ENCODE measurements around the gene LAMA3.

LAMA3 gene

DNA sequence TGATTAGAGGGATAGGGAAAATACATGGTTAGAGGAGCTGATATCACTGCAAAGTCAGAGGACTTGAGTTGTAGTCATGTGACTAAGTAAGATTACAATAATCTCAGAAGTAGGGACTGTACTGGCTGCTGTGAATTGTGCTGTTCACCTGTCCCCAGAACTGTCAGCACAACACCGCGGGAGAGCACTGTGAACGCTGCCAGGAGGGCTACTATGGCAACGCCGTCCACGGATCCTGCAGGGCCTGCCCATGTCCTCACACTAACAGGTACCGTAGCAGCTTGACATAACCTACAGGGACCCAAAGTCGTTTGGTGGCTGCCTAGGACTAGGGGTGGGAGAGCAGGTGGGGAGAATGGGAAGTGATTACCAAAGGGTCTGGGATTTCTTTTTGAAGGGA, 192.5 kb downstream of the LAMA3 start:
- H3K27me3 Mint-ChIP-seq: peaks cover 0 to 4% of the 10 kb centered on the region in 2 donors
- peaks cover 0 to 1% of the 10 kb centered on the region in 2 donors for H3K36me3 Mint-ChIP-seq
- no peak overlapping the region for H3K4me3 Mint-ChIP-seq
- no peak for DNase-seq
- H3K4me1 Mint-ChIP-seq: peaks cover 6 to 8% of the 10 kb centered on the region in 2 donors
- no peak for ATAC-seq (replicated peaks)
- H3K27ac Mint-ChIP-seq: no peak overlapping the region
- H3K9me3 Mint-ChIP-seq: no peaks in the 10 kb centered on the region

DNA sequence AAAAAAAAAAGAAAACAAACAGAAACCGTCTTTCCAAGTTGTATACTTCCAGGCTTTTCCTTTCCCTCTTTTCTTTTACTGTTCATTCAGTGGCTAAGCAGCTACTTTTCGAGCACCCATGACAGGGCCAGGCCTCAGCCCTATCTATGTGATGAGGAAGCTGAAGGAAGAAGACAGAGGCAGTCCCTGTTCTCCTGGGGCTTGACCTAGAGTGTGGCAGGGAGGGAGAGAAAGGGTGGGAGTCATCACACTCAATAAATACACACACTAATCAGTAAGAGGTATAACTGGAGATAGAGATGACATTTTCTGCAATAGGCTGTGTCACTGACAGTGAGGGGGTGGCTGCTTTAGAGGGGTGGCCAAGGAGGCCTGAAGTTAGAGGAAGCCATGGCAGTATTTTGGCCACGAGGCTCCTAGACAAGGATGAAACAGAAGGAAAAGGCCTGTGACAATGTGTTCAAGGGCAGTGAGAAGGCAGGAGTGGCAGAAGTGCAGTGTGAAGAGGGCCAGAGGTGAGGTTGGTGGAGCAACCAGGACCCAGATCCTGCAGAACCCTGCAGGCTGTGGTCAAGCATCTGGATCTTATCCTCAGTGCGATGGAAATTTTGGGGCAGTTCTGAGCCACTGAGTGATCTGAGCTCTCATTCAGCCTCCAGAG, 193.5 kb downstream of the LAMA3 start:
- H3K36me3 Mint-ChIP-seq: peaks cover 0 to 1% of the 10 kb centered on the region in 2 donors
- H3K4me3 Mint-ChIP-seq: no peak overlapping the region
- peaks cover 6 to 8% of the 10 kb centered on the region in 2 donors for H3K4me1 Mint-ChIP-seq
- ATAC-seq (replicated peaks) (no peak), DNase-seq (no peak)
- H3K27me3 Mint-ChIP-seq: peaks cover 0 to 4% of the 10 kb centered on the region in 2 donors
- H3K27ac Mint-ChIP-seq: no peak overlapping the region
- H3K9me3 Mint-ChIP-seq: no peaks in the 10 kb centered on the region

DNA sequence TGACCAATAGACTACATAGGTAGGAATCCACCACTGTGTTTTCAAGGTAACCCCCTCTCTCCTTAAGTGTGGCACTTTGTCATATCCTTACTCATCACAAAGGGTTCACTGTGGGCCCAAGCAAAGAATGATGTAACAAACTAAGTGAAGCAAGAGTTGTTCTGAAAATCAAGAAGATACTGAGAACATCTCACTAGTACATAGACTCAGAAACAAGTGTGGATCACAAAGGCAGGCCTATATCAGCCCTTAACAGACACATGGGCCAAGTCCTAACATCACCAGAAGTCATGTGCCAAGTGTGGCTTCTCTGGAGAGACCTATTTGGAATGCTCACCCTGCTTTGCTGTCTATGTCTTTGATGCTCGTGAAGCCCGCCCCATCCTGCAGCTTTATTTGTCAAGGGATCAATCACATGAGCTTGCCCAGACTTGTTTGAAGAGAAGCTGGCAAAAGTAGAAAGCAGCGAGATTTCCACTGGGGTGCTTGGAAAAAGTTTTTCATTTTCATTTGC, 194.1 kb downstream of the LAMA3 start:
- H3K4me1 Mint-ChIP-seq: peaks cover 6 to 8% of the 10 kb centered on the region in 2 donors
- H3K36me3 Mint-ChIP-seq: peaks cover 0 to 1% of the 10 kb centered on the region in 2 donors
- no peak for DNase-seq
- H3K27me3 Mint-ChIP-seq: peaks cover 0 to 4% of the 10 kb centered on the region in 2 donors
- no peak overlapping the region for H3K27ac Mint-ChIP-seq
- H3K4me3 Mint-ChIP-seq: no peak overlapping the region
- no peaks in the 10 kb centered on the region for H3K9me3 Mint-ChIP-seq
- no peak for ATAC-seq (replicated peaks)

DNA sequence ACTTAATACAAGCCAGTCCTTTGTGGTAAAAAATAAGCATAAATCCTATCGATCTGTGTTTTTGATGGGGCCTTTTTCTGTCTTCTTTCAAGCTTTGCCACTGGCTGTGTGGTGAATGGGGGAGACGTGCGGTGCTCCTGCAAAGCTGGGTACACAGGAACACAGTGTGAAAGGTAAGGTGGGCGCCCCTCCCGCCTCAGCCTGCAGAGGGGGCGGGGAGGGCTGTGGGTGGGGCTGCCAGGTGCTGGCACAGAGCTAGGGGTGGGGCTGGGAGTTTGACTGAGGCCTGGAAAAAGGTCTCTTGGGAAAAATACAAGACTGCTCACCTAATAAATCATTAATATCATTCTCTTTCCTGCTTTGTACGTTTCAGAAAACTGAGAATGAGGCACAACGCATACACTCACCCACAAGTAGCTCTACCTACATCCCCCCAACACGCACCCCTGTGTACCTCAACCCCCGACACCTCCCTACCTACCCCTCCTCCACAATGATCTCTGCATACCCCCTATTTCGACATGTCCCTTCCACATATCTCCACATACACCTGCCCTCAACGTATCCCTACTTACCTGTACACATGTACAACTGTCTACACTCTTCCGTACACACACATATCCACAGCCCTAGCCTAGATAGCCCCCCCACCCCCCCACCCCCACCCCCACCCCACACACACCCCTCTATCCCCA, 195.6 kb downstream of the LAMA3 start:
- Mint-ChIP-seq H3K36me3 (no peaks in the 10 kb centered on the region), H3K4me1 (peaks cover 6 to 8% of the 10 kb centered on the region in 2 donors), H3K4me3 (no peak overlapping the region), H3K9me3 (no peaks in the 10 kb centered on the region), H3K27ac (no peak overlapping the region), H3K27me3 (no peaks in the 10 kb centered on the region)
- no peak for ATAC-seq (replicated peaks)
- no peak for DNase-seq

DNA sequence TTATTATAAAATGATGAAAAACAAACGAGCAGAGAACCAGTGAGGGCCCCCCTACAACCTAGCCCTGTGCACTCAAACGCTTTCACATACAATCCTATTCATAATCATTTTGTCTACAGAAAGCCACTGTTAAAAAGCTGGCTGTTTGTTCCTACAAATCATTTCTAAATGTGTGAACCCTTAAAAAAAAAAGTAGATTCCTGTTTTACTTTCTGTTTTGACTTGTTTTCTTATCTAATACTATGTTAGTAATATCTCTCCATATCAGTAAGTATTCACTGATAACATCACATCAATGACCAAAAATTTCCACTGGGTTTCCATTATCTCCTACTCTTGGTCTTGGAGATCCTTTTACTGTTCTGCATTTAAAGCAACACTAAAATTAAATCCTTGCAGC, 196.5 kb downstream of the LAMA3 start:
- H3K4me3 Mint-ChIP-seq: no peak overlapping the region
- H3K27me3 Mint-ChIP-seq: no peaks in the 10 kb centered on the region
- no peaks in the 10 kb centered on the region for H3K36me3 Mint-ChIP-seq
- H3K9me3 Mint-ChIP-seq: no peaks in the 10 kb centered on the region
- no peak overlapping the region for H3K27ac Mint-ChIP-seq
- peaks cover 6 to 8% of the 10 kb centered on the region in 2 donors for H3K4me1 Mint-ChIP-seq
- DNase-seq (no peak), ATAC-seq (replicated peaks) (no peak)

DNA sequence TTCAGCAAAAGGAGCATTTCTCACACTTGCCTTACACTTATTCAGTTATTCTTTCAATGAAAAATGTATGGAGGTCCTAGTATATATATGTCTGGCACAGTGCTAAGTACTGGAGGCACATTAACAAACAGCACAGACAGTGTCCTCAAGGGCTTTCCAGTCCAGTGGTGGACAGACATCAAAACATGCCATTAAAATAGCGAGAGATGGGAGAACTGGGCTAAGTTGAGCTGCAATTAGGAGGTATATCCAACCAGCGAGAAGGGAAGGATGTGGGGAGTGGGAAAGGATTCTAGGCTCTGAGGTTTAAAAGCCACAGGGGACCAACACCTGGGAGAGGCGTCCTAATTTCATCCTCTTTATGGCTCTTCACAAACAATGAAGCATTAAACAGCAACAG, 197.8 kb downstream of the LAMA3 start:
- H3K27me3 Mint-ChIP-seq: no peaks in the 10 kb centered on the region
- no peak overlapping the region for H3K27ac Mint-ChIP-seq
- DNase-seq (no peak), ATAC-seq (replicated peaks) (no peak)
- no peaks in the 10 kb centered on the region for H3K36me3 Mint-ChIP-seq
- H3K4me1 Mint-ChIP-seq: peaks cover 6 to 8% of the 10 kb centered on the region in 2 donors
- H3K9me3 Mint-ChIP-seq: no peaks in the 10 kb centered on the region
- H3K4me3 Mint-ChIP-seq: no peak overlapping the region

DNA sequence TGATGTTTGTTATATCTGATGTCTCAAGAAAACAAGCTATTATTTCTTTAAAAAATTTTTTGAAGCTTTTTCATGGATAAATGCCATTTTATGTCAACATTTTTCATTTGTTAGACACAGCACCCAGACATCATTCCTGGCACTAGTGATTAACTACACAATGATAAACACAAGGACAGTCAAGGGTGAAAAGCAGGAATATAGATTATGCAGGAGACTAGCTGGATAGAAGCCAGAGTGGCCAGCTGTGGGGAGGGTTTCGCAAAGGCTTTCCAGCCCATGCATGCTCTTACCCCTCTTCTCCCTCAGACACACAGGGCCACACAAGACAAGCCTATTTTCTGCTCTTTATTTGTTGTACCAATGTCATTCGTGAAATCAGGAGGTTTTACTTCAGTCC, 198.2 kb downstream of the LAMA3 start:
- Mint-ChIP-seq H3K9me3 (no peaks in the 10 kb centered on the region), H3K27ac (no peak overlapping the region), H3K4me3 (no peak overlapping the region)

DNA sequence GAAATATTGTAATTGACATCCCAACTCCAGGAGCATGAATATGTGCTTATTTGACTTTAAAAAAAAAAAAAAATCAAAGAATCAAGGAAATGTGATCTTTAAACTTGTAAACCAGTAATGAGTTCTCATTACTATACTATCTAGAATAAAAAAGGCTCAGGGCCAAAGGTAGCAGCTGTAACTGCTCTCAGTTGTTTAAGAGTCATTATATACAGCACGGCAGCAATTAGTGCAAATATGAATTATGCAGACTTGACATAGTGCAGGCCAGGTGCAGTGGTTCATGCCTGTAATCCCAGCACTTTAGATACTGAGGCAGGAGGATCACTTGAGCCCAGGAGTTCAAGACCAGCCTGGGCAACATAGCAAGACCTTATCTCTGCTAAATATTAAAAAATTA, 199.6 kb downstream of the LAMA3 start:
- no peak overlapping the region for H3K4me3 Mint-ChIP-seq
- peaks cover 6 to 8% of the 10 kb centered on the region in 2 donors for H3K4me1 Mint-ChIP-seq
- H3K9me3 Mint-ChIP-seq: no peaks in the 10 kb centered on the region
- H3K27me3 Mint-ChIP-seq: no peaks in the 10 kb centered on the region
- DNase-seq (no peak), ATAC-seq (replicated peaks) (no peak)
- H3K27ac Mint-ChIP-seq: no peak overlapping the region
- no peaks in the 10 kb centered on the region for H3K36me3 Mint-ChIP-seq

More for the DNA sequence above, 198.2 kb downstream of the LAMA3 start:
- DNase-seq (no peak), ATAC-seq (replicated peaks) (no peak)
- Mint-ChIP-seq H3K27me3 (no peaks in the 10 kb centered on the region), H3K4me1 (peaks cover 6 to 8% of the 10 kb centered on the region in 2 donors), H3K36me3 (no peaks in the 10 kb centered on the region)

DNA sequence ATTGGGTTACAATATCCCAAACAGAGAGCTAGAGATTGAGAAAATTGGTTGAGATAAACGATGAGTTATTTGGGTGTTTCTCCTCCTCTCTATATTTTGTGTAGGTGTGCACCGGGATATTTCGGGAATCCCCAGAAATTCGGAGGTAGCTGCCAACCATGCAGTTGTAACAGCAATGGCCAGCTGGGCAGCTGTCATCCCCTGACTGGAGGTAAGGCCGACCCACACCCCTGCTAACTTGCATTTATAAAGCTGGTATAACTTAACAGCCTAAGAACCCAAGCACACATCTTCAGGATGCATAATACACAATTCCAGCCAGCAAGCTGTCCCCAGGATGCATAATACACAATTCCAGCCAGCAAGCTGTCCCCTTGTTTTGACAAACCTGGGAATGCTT, 200.7 kb downstream of the LAMA3 start:
- Mint-ChIP-seq H3K4me1 (peaks cover 5% of the 10 kb centered on the region in 2 donors), H3K4me3 (no peak overlapping the region), H3K27ac (no peak overlapping the region), H3K27me3 (no peaks in the 10 kb centered on the region), H3K9me3 (no peaks in the 10 kb centered on the region), H3K36me3 (no peaks in the 10 kb centered on the region)
- DNase-seq (no peak), ATAC-seq (replicated peaks) (no peak)

DNA sequence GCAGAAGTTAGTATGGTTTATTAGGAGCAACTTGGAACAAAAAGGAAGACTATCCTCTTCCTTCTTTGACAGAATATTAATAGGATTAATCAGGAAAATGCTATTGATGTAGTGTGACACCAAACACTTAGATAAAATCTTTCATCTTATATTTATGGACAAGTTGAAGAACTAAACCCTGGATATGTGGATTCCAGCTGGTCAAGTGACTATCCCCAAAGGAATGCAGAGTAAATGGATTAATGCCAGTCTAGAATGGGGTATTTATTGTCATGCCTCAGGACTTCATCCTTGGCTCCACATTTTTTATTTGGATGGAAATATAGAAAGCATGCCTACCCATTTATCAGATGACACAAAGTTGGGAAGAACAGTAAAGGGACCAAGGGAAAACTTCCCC, 201.3 kb downstream of the LAMA3 start:
- DNase-seq: no peak
- ATAC-seq (replicated peaks): no peak
- Mint-ChIP-seq H3K4me1 (peaks cover 0 to 3% of the 10 kb centered on the region in 2 donors), H3K27ac (no peak overlapping the region), H3K9me3 (no peaks in the 10 kb centered on the region), H3K36me3 (no peaks in the 10 kb centered on the region), H3K27me3 (no peaks in the 10 kb centered on the region), H3K4me3 (no peak overlapping the region)

DNA sequence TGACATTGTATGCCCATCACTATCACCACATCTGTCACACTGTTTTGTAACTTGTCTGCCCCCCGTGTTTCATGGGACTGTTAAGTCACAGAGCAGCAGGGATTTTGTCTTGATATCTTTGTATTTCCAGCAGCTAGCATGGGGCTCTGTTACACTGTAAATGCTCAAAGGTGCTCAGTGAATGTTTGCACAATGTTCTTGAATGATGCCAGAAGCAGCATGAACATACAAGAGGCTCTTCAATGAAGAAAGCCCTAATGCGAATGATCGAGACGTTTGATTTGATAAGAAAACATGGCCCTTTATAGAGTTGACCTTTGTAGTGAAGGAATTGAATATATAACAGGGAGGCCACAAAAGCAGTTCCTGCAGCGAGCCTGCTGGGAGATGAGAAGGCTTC, 204.4 kb downstream of the LAMA3 start:
- DNase-seq (no peak), ATAC-seq (replicated peaks) (no peak)
- no peaks in the 10 kb centered on the region for H3K36me3 Mint-ChIP-seq
- no peaks in the 10 kb centered on the region for H3K9me3 Mint-ChIP-seq
- H3K27ac Mint-ChIP-seq: no peak overlapping the region
- no peak overlapping the region for H3K4me3 Mint-ChIP-seq
- no peaks in the 10 kb centered on the region for H3K27me3 Mint-ChIP-seq
- H3K4me1 Mint-ChIP-seq: no peaks in the 10 kb centered on the region

DNA sequence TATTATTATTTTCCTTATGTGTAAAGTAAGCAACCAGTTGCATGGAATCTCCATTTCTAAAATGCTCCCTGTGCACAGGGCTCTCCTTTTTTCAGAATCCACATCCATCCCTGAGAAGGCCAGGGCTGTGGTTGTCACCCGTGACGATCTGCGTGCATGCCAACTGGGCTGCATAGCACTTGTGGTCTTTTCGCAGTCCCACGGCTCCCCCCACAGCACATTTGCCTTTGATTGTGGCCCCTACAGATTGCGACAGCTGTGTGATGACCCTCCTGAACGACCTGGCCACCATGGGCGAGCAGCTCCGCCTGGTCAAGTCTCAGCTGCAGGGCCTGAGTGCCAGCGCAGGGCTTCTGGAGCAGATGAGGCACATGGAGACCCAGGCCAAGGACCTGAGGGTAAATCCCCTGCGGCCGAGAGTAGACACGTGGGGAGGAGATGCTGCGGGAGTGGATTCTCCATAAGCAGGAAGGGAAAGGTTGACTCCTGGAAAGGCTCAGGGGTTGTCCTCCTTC, 205.5 kb downstream of the LAMA3 start:
- no peaks in the 10 kb centered on the region for H3K9me3 Mint-ChIP-seq
- H3K4me3 Mint-ChIP-seq: no peak overlapping the region
- ATAC-seq (replicated peaks): no peak
- H3K27ac Mint-ChIP-seq: no peak overlapping the region
- no peaks in the 10 kb centered on the region for H3K36me3 Mint-ChIP-seq
- H3K4me1 Mint-ChIP-seq: no peaks in the 10 kb centered on the region
- DNase-seq: no peak
- H3K27me3 Mint-ChIP-seq: no peaks in the 10 kb centered on the region

DNA sequence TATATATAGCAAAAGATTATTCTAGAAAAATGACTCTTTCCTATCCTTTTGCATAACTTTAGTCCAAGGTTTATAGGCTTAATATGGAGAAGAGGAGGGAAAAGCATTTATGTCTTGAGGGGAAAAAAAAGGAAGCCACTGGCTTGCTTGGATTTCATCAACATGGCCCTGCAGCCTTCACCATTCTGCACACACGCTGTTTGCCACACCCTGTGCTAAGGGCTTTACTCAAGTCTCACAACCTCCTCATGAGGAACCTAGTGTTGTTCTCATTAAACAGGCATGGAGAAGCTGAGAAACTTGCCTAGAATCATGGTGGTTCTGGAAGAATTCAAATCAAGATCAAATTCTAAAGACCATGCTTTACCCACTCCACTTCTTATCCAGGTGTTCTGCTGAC, 208.0 kb downstream of the LAMA3 start:
- Mint-ChIP-seq H3K4me1 (peaks cover 0 to 3% of the 10 kb centered on the region in 2 donors), H3K27ac (no peak overlapping the region), H3K4me3 (no peak overlapping the region), H3K27me3 (no peaks in the 10 kb centered on the region), H3K36me3 (no peaks in the 10 kb centered on the region), H3K9me3 (no peaks in the 10 kb centered on the region)
- DNase-seq (no peak), ATAC-seq (replicated peaks) (no peak)

DNA sequence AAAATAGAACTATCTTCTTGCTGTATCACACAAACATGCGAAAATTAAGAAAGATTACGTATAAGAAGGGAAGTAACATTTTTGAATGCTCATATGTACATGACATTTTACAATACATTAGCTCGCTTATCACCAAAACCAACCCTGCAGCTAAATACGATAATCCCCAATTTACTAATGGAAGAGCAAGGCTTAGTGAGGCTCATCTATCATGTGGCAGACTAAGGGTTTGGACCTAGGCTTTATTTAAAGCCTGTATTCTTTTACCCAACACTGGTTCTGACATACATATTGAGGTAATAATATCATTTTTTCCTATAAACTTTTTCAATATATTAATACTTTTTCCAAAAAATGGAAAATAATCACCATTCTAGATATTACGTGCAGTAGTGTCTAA, 208.5 kb downstream of the LAMA3 start:
- no peak overlapping the region for H3K4me3 Mint-ChIP-seq
- H3K27me3 Mint-ChIP-seq: no peaks in the 10 kb centered on the region
- ATAC-seq (replicated peaks) (no peak), DNase-seq (no peak)
- H3K36me3 Mint-ChIP-seq: no peaks in the 10 kb centered on the region
- no peak overlapping the region for H3K27ac Mint-ChIP-seq
- peaks cover 0 to 3% of the 10 kb centered on the region in 2 donors for H3K4me1 Mint-ChIP-seq
- no peaks in the 10 kb centered on the region for H3K9me3 Mint-ChIP-seq

DNA sequence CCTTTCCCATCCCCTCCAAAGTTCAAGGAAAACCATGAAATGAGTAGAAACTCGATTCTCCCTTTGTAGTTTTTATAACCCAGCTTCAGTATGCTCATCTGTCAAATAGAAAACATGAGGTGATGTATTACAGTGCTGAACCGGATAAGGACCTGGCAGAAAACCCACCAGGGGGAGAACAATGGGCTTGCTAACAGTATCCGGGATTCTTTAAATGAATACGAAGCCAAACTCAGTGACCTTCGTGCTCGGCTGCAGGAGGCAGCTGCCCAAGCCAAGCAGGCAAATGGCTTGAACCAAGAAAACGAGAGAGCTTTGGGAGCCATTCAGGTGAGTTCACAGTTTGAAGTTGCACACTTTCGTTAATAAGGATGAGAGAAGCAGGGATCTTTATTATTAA, 211.7 kb downstream of the LAMA3 start:
- Mint-ChIP-seq H3K4me3 (no peak overlapping the region), H3K27ac (no peak overlapping the region), H3K36me3 (no peaks in the 10 kb centered on the region), H3K4me1 (peaks cover 0 to 3% of the 10 kb centered on the region in 2 donors), H3K9me3 (no peaks in the 10 kb centered on the region), H3K27me3 (no peaks in the 10 kb centered on the region)
- DNase-seq (no peak), ATAC-seq (replicated peaks) (no peak)

Data from stimulated activated naive B cell treated with anti-CD40 and anti-IgM and Interleukin-4, amounts not matched to agents 10 μg/mL and 1 μg/mL and 100 μg/mL, for 72 hours (primary cell).